DND-41 (cell line): ENCODE measurements around the gene CCNO.

Experiments
- EZH2 ChIP-seq: IDR thresholded peaks from 3 replicates; pipeline ENCODE4 v1.6.1; 2012; ENCODE audit warnings: borderline replicate concordance, low read depth, mild to moderate bottlenecking, moderate library complexity, low read length, inconsistent platforms; ENCODE audit not compliant: severe bottlenecking
- TF ChIP-seq, protein P1 (sequence below): IDR thresholded peaks from 2 replicates; pipeline ENCODE4 v1.5.1; 2012; ENCODE audit warnings: borderline replicate concordance, low read length, moderate library complexity, mild to moderate bottlenecking; ENCODE audit not compliant: poor library complexity, severe bottlenecking; ENCODE audit errors: extremely low read depth

- TF ChIP-seq, protein P1, sequence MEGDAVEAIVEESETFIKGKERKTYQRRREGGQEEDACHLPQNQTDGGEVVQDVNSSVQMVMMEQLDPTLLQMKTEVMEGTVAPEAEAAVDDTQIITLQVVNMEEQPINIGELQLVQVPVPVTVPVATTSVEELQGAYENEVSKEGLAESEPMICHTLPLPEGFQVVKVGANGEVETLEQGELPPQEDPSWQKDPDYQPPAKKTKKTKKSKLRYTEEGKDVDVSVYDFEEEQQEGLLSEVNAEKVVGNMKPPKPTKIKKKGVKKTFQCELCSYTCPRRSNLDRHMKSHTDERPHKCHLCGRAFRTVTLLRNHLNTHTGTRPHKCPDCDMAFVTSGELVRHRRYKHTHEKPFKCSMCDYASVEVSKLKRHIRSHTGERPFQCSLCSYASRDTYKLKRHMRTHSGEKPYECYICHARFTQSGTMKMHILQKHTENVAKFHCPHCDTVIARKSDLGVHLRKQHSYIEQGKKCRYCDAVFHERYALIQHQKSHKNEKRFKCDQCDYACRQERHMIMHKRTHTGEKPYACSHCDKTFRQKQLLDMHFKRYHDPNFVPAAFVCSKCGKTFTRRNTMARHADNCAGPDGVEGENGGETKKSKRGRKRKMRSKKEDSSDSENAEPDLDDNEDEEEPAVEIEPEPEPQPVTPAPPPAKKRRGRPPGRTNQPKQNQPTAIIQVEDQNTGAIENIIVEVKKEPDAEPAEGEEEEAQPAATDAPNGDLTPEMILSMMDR, result no peak
- no peak for TF ChIP-seq EZH2
Observed at GRCh38 chr5:55205001-55205400, 28.4 kb downstream of the CCNO start.
